ENCODE results near the gene JARID2. TPM values are rescaled to one million over a fixed set of nuclear protein-coding genes. Genes with fewer than 3 reads are reported as not detected.
"Not testable (repeated sequence)": the region's sequence is repeated elsewhere in the genome, so short reads cannot be mapped to it uniquely, and the experiment has no call there.

JARID2 gene
- total and polyA plus RNA-seq, 7 donors, result 1.8 to 7.8 (median 6.1) TPM

GRCh38 chr6:15539722-15540270 lies 293.9 kb downstream of the JARID2 start:
- no peaks in the 10 kb centered on the region for H3K27me3 ChIP-seq
- no peak overlapping the region for H3K4me3 ChIP-seq
- intact Hi-C loops (cut with DNase I), result no loop called here
- no peaks in the 10 kb centered on the region for H3K36me3 ChIP-seq
- 91 to 95% methylated on average over 7 of the region's 7 CpGs for WGBS, 2 donors
- H3K27ac ChIP-seq, result no peak overlapping the region
- peaks cover 0 to 21% (median 16%) of the 10 kb centered on the region in 4 donors for H3K4me1 ChIP-seq
- DNase-seq, result no peak
- no peak for TF ChIP-seq POLR2A (IDR thresholded peaks at IDR 0.05)
- no peak for TF ChIP-seq EP300 (IDR thresholded peaks at IDR 0.05)
- TF ChIP-seq CTCF (IDR thresholded peaks at IDR 0.05), result no peak
- TF ChIP-seq POLR2AphosphoS5 (IDR thresholded peaks at IDR 0.05), result no peak
- H3K9me3 ChIP-seq, result no peaks in the 10 kb centered on the region

- H3K27me3 ChIP-seq; H3K27ac ChIP-seq; H3K36me3 ChIP-seq; H3K9me3 ChIP-seq; DNase-seq; H3K4me3 ChIP-seq; intact Hi-C loops (cut with DNase I): not testable (repeated sequence)
- peaks cover 0 to 12% (median 4%) of the 10 kb centered on the region in 4 donors for H3K4me1 ChIP-seq
- WGBS, 2 donors, result 93 to 97% methylated on average over 5 of the region's 5 CpGs
Measured at GRCh38 chr6:15543332-15543917, 297.6 kb downstream of the JARID2 start.

GRCh38 chr6:15544321-15544900 lies 298.5 kb downstream of the JARID2 start:
- no peak for TF ChIP-seq EP300 (IDR thresholded peaks at IDR 0.05)
- no peak for TF ChIP-seq CTCF (IDR thresholded peaks at IDR 0.05)
- no peak for TF ChIP-seq POLR2A (IDR thresholded peaks at IDR 0.05)
- TF ChIP-seq POLR2AphosphoS5 (IDR thresholded peaks at IDR 0.05), result no peak
- DNase-seq, result no peak
- Histone ChIP-seq H3K27me3 (no peaks in the 10 kb centered on the region), H3K27ac (no peak overlapping the region), H3K4me1 (peaks cover 0 to 12% (median 4%) of the 10 kb centered on the region in 4 donors), H3K36me3 (no peaks in the 10 kb centered on the region), H3K4me3 (no peak overlapping the region), H3K9me3 (no peaks in the 10 kb centered on the region)
- WGBS, 2 donors, result 94 to 97% methylated on average over 4 of the region's 4 CpGs
- intact Hi-C loops (cut with DNase I), result no loop called here

GRCh38 chr6:15546591-15546990 lies 300.7 kb downstream of the JARID2 start:
- H3K4me3 ChIP-seq, result no peak overlapping the region
- H3K27ac ChIP-seq, result no peak overlapping the region
- H3K27me3 ChIP-seq, result no peaks in the 10 kb centered on the region
- TF ChIP-seq POLR2AphosphoS5 (IDR thresholded peaks at IDR 0.05) (no peak), CTCF (IDR thresholded peaks at IDR 0.05) (no peak), POLR2A (IDR thresholded peaks at IDR 0.05) (no peak), EP300 (IDR thresholded peaks at IDR 0.05) (no peak)
- DNase-seq, result no peak
- whole genome bisulfite sequencing, 2 donors, result 95 to 97% methylated on average over 5 of the region's 5 CpGs
- H3K36me3 ChIP-seq, result no peaks in the 10 kb centered on the region
- intact Hi-C loops (cut with DNase I), result no loop called here
- H3K4me1 ChIP-seq, result peaks cover 0 to 17% (median 4%) of the 10 kb centered on the region in 4 donors
- no peaks in the 10 kb centered on the region for H3K9me3 ChIP-seq

GRCh38 chr6:15547400-15547799 lies 301.5 kb downstream of the JARID2 start:
- Histone ChIP-seq H3K9me3 (no peaks in the 10 kb centered on the region), H3K4me1 (peaks cover 0 to 25% (median 8%) of the 10 kb centered on the region in 4 donors), H3K4me3 (no peak overlapping the region), H3K27ac (no peak overlapping the region), H3K36me3 (no peaks in the 10 kb centered on the region), H3K27me3 (no peaks in the 10 kb centered on the region)
- 73 to 76% methylated on average over 5 of the region's 5 CpGs for WGBS, 2 donors
- no peak for DNase-seq
- intact Hi-C loops (cut with DNase I), result no loop called here
- no peak for TF ChIP-seq POLR2A (IDR thresholded peaks at IDR 0.05)
- no peak for TF ChIP-seq CTCF (IDR thresholded peaks at IDR 0.05)
- TF ChIP-seq POLR2AphosphoS5 (IDR thresholded peaks at IDR 0.05), result no peak
- TF ChIP-seq EP300 (IDR thresholded peaks at IDR 0.05), result no peak

All from sigmoid colon (tissue), 7 donors.